ENCODE results near the gene IFNLR1.
"Not testable (repeated sequence)": the region's sequence is repeated elsewhere in the genome, so short reads cannot be mapped to it uniquely, and the experiment has no call there.

IFNLR1 gene

GRCh38 chr1:24186993-24187790 is at the start of gene IFNLR1:
TSS of gene IFNLR1 (minus strand) at chr1:24187289. CDS start at chr1:24187248, 41 bp downstream.
- DNase-seq = no peak

GRCh38 chr1:24235921-24236788 is 49.1 kb upstream of the IFNLR1 start:
- no peak for DNase-seq

- no peak for DNase-seq
Measured at GRCh38 chr1:24233684-24234600, 46.9 kb upstream of the IFNLR1 start.

GRCh38 chr1:24231701-24232100 is 44.6 kb upstream of the IFNLR1 start:
- DNase-seq = no peak

- DNase-seq = no peak
Measured at GRCh38 chr1:24228311-24228710, 41.2 kb upstream of the IFNLR1 start.

GRCh38 chr1:24226749-24227148 is 39.7 kb upstream of the IFNLR1 start:
- no peak for DNase-seq

GRCh38 chr1:24224761-24225160 is 37.7 kb upstream of the IFNLR1 start:
- no peak for DNase-seq

GRCh38 chr1:24224086-24224485 is 37.0 kb upstream of the IFNLR1 start:
- no peak for DNase-seq

GRCh38 chr1:24222793-24223192 is 35.7 kb upstream of the IFNLR1 start:
- DNase-seq = no peak

- no peak for DNase-seq
Measured at GRCh38 chr1:24222008-24222605, 35.0 kb upstream of the IFNLR1 start.

GRCh38 chr1:24221246-24221645 is 34.2 kb upstream of the IFNLR1 start:
- DNase-seq = no peak

GRCh38 chr1:24216276-24217074 is 29.4 kb upstream of the IFNLR1 start:
- peak; percentile 24 to 54 for DNase-seq

- no peak for DNase-seq
Measured at GRCh38 chr1:24215226-24215814, 28.2 kb upstream of the IFNLR1 start.

GRCh38 chr1:24212376-24212775 is 25.3 kb upstream of the IFNLR1 start:
- no peak for DNase-seq

GRCh38 chr1:24210195-24210627 is 23.1 kb upstream of the IFNLR1 start:
- no peak for DNase-seq

GRCh38 chr1:24209097-24209496 is 22.0 kb upstream of the IFNLR1 start:
- DNase-seq = no peak

- DNase-seq = no peak
Measured at GRCh38 chr1:24207709-24208108, 20.6 kb upstream of the IFNLR1 start.

- not testable (repeated sequence) for DNase-seq
Measured at GRCh38 chr1:24207395-24207687, 20.3 kb upstream of the IFNLR1 start.

GRCh38 chr1:24206516-24207394 is 19.7 kb upstream of the IFNLR1 start:
- no peak for DNase-seq

- DNase-seq = no peak
Measured at GRCh38 chr1:24206083-24206464, 19.0 kb upstream of the IFNLR1 start.
